HG03175 (cell line): ENCODE results near the gene PRDM8.
"Not testable (repeated sequence)": the region's sequence is repeated elsewhere in the genome, so short reads cannot be mapped to it uniquely, and the experiment has no call there.

ENCODE experiments used
- ATAC-seq: cut with Tn5 transposase; IDR thresholded peaks from one replicate; pipeline ENCODE4 v1.9.1; 2021; ENCODE audit warnings: mild to moderate bottlenecking, moderate library complexity; ENCODE audit not compliant: unreplicated experiment

PRDM8 gene

GRCh38 chr4:80225595-80225994 is 28.3 kb downstream of the PRDM8 start:
- ATAC-seq, result no peak

- ATAC-seq, result no peak
Observed at GRCh38 chr4:80226094-80226493, 28.8 kb downstream of the PRDM8 start.

GRCh38 chr4:80228460-80228859 is 31.2 kb downstream of the PRDM8 start:
- no peak for ATAC-seq

- ATAC-seq, result no peak
Observed at GRCh38 chr4:80229128-80229527, 31.8 kb downstream of the PRDM8 start.

GRCh38 chr4:80229590-80229989 is 32.3 kb downstream of the PRDM8 start:
- peak; percentile 90 for ATAC-seq

GRCh38 chr4:80231180-80231579 is 33.9 kb downstream of the PRDM8 start:
- no peak for ATAC-seq

- ATAC-seq, result no peak
Observed at GRCh38 chr4:80232707-80233370, 35.5 kb downstream of the PRDM8 start.

GRCh38 chr4:80233390-80233789 is 36.1 kb downstream of the PRDM8 start:
- ATAC-seq, result no peak

- no peak for ATAC-seq
Observed at GRCh38 chr4:80235451-80235850, 38.1 kb downstream of the PRDM8 start.

GRCh38 chr4:80237992-80238391 is 40.7 kb downstream of the PRDM8 start:
- ATAC-seq, result no peak

- no peak for ATAC-seq
Observed at GRCh38 chr4:80239480-80240150, 42.3 kb downstream of the PRDM8 start.

GRCh38 chr4:80240976-80241375 is 43.7 kb downstream of the PRDM8 start:
- ATAC-seq, result no peak

GRCh38 chr4:80243274-80244018 is 46.1 kb downstream of the PRDM8 start:
- ATAC-seq, result no peak

- not testable (repeated sequence) for ATAC-seq
Observed at GRCh38 chr4:80247484-80247883, 50.2 kb downstream of the PRDM8 start.

- no peak for ATAC-seq
Observed at GRCh38 chr4:80249144-80249543, 51.8 kb downstream of the PRDM8 start.

GRCh38 chr4:80252427-80252826 is 55.1 kb downstream of the PRDM8 start:
- no peak for ATAC-seq

GRCh38 chr4:80252953-80253352 is 55.6 kb downstream of the PRDM8 start:
- ATAC-seq, result no peak

GRCh38 chr4:80253510-80253909 is 56.2 kb downstream of the PRDM8 start:
- ATAC-seq, result no peak
